ENCODE results near the gene LUC7L2. TPM values are rescaled to one million over a fixed set of nuclear protein-coding genes. Genes with fewer than 3 reads are reported as not detected.

Gene LUC7L2
- total and polyA plus RNA-seq, 2 of the 8 experiments (the other 6 are each of a cell fraction or from before 2014, with no cell fraction given) = 22.9 to 67.8 TPM

DNA sequence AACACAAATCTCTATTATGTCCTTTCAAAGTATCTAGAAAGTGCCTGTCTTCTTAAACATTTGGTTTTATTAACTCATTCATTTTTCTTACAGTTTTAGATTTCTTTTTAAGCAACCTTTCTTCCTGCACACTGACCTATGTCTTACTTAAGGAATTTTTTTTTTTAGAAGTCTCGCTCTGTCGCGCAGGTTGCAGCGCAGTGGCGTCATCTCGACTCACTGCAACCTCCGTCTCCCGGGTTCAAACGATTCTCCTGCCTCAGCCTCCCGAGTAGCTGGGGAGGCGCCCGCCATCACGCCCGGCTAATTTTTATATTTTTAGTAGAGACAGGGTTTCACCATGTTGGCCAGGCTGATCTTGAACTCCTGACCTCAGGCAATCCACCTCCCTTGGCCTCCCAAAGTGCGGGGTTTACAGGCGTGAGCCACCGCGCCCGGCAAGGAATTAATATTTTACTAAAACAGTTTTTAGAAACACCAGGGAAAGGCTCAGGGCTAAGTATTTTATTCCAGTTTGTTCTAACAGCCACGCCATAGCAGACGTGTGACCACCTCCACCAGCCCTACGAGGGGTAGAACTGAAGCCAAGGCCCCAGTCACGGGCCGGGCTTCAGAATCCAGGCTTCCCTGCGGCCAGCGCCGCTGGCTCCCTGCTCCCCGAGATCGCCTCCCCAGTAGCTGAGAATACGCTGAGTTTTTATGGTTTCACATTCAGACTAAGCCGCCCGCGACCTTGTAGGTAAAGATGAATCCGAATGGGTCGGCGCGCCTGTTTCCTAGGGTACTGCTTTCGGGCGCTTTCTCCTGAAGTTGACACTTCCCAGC lies 941 bp upstream of the LUC7L2 start (continued):
- TF ChIP-seq, protein P1, sequence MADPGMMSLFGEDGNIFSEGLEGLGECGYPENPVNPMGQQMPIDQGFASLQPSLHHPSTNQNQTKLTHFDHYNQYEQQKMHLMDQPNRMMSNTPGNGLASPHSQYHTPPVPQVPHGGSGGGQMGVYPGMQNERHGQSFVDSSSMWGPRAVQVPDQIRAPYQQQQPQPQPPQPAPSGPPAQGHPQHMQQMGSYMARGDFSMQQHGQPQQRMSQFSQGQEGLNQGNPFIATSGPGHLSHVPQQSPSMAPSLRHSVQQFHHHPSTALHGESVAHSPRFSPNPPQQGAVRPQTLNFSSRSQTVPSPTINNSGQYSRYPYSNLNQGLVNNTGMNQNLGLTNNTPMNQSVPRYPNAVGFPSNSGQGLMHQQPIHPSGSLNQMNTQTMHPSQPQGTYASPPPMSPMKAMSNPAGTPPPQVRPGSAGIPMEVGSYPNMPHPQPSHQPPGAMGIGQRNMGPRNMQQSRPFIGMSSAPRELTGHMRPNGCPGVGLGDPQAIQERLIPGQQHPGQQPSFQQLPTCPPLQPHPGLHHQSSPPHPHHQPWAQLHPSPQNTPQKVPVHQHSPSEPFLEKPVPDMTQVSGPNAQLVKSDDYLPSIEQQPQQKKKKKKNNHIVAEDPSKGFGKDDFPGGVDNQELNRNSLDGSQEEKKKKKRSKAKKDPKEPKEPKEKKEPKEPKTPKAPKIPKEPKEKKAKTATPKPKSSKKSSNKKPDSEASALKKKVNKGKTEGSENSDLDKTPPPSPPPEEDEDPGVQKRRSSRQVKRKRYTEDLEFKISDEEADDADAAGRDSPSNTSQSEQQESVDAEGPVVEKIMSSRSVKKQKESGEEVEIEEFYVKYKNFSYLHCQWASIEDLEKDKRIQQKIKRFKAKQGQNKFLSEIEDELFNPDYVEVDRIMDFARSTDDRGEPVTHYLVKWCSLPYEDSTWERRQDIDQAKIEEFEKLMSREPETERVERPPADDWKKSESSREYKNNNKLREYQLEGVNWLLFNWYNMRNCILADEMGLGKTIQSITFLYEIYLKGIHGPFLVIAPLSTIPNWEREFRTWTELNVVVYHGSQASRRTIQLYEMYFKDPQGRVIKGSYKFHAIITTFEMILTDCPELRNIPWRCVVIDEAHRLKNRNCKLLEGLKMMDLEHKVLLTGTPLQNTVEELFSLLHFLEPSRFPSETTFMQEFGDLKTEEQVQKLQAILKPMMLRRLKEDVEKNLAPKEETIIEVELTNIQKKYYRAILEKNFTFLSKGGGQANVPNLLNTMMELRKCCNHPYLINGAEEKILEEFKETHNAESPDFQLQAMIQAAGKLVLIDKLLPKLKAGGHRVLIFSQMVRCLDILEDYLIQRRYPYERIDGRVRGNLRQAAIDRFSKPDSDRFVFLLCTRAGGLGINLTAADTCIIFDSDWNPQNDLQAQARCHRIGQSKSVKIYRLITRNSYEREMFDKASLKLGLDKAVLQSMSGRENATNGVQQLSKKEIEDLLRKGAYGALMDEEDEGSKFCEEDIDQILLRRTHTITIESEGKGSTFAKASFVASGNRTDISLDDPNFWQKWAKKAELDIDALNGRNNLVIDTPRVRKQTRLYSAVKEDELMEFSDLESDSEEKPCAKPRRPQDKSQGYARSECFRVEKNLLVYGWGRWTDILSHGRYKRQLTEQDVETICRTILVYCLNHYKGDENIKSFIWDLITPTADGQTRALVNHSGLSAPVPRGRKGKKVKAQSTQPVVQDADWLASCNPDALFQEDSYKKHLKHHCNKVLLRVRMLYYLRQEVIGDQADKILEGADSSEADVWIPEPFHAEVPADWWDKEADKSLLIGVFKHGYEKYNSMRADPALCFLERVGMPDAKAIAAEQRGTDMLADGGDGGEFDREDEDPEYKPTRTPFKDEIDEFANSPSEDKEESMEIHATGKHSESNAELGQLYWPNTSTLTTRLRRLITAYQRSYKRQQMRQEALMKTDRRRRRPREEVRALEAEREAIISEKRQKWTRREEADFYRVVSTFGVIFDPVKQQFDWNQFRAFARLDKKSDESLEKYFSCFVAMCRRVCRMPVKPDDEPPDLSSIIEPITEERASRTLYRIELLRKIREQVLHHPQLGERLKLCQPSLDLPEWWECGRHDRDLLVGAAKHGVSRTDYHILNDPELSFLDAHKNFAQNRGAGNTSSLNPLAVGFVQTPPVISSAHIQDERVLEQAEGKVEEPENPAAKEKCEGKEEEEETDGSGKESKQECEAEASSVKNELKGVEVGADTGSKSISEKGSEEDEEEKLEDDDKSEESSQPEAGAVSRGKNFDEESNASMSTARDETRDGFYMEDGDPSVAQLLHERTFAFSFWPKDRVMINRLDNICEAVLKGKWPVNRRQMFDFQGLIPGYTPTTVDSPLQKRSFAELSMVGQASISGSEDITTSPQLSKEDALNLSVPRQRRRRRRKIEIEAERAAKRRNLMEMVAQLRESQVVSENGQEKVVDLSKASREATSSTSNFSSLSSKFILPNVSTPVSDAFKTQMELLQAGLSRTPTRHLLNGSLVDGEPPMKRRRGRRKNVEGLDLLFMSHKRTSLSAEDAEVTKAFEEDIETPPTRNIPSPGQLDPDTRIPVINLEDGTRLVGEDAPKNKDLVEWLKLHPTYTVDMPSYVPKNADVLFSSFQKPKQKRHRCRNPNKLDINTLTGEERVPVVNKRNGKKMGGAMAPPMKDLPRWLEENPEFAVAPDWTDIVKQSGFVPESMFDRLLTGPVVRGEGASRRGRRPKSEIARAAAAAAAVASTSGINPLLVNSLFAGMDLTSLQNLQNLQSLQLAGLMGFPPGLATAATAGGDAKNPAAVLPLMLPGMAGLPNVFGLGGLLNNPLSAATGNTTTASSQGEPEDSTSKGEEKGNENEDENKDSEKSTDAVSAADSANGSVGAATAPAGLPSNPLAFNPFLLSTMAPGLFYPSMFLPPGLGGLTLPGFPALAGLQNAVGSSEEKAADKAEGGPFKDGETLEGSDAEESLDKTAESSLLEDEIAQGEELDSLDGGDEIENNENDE (IDR thresholded peaks at IDR 0.05; ENCODE audit: insufficient replicate concordance, low read length) = no peak
- no peak for TF ChIP-seq POLR2A (IDR thresholded peaks at IDR 0.05; ENCODE audit: control extremely low read depth in 1 of 2, low read depth in 2 of 2, low read length in 2 of 2)
- TF ChIP-seq ASH2L (IDR thresholded peaks at IDR 0.05; ENCODE audit: low read length) = peak; percentile 18
- no peak for TF ChIP-seq YY1 (IDR thresholded peaks at IDR 0.05; ENCODE audit: low read depth, low read length)
- TF ChIP-seq KDM4A (IDR thresholded peaks at IDR 0.05; ENCODE audit: low read depth, low read length, severe bottlenecking) = peak; percentile 8
- no peak for TF ChIP-seq RFX5 (IDR thresholded peaks at IDR 0.05; ENCODE audit: borderline replicate concordance, low read depth, low read length)

Measured in H1 (cell line).